Hematopoietic multipotent progenitor cell treated with erythropoietin and hydrocortisone succinate and interleukin-3 and kit ligand, for 17 days (in vitro differentiated cells): ENCODE results near the gene LAMA3.

Experiments
- DNase-seq: peaks from one replicate; pipeline ENCODE4 v3.0.0-alpha.2; 2015; ENCODE audit warnings: low spot score

The LAMA3 gene

DNA sequence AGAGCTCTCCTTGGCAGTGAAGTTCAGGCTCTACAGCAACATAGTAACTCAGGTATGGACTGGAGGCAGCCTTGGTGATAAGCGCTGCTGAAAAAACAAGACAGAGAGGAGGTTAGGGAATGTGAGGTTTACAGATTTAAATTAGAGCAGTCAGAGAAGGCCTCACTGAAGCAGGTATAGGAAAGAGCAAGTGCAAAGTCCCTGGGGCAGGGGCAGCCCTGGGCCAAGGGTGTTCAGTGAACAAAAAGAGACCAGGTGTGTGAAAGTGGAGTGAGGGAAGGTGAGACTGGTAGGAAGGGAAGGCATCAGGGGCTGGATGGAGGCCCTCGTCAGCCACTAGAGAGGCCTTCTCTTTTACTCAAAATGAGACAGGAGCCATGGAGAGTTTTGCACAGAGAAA, 89.6 kb downstream of the LAMA3 start:
- no peak for DNase-seq

DNA sequence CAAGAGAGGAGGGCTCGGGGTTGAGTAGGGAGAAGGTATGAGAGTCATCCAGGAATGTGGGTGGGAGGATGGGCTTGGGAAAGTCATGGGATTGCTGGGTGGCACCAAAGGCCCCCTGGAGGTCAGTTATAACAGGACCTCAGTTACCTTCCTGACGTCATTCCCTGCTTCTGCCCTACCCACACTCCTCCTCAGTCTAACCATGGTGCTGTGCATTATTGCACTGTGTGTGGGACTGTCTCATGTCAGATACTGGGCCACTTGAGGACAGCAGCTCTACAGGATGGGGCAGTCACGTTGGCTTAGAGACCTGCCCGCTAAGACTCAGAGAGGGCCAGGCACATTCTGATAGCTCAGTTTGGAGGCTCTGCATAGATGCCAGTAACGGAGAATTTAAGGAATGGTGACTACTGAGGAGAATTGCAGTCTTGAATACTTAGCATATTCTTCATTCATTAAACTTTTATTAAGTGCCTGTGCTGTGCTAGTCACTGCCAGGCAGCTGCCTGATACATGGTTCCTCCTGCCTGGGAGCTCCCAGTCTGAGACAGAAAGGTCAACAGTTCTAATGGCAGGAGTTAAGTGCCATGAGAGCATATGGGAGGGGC, 90.5 kb downstream of the LAMA3 start:
- no peak for DNase-seq

DNA sequence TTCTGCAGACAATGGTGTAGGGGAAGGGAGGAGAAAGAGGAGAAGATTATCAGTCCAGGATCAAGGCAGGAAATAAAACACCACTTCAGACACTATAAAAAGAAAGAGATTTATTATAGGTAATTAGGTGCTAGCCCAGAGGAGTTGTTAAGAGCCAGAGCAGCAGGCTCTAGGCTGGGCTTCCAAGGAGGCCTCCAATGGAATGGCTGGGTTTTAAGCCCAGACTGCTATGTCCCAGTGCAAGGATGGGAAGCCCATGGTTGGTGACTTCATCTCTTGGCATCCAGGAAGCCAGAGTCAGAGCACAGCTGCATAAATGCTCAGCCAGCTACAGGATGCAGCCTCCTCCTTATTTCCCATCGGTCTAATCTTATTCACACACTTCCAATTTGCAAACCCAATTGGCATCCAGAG, 95.6 kb downstream of the LAMA3 start:
- DNase-seq: no peak

DNA sequence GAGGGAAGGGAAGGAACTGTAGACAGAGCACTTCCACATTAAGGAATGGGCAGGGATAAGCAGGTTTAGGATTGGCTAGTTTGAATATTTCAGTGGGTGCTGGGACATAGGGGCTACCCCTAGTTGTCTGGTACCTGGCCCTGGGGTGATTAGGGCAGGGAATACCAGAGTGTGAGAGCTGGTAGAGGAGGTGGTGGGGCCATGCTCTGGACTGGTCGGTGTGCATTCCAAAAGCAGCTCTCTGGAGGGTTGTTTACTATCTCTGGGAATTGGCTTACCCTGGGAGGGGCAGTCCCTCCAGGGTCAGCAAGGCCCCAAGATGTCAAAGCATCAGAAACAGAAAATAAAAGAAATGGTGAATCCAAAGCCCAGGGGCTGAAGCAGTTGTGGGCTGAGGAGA, 103.8 kb downstream of the LAMA3 start:
- no peak for DNase-seq

DNA sequence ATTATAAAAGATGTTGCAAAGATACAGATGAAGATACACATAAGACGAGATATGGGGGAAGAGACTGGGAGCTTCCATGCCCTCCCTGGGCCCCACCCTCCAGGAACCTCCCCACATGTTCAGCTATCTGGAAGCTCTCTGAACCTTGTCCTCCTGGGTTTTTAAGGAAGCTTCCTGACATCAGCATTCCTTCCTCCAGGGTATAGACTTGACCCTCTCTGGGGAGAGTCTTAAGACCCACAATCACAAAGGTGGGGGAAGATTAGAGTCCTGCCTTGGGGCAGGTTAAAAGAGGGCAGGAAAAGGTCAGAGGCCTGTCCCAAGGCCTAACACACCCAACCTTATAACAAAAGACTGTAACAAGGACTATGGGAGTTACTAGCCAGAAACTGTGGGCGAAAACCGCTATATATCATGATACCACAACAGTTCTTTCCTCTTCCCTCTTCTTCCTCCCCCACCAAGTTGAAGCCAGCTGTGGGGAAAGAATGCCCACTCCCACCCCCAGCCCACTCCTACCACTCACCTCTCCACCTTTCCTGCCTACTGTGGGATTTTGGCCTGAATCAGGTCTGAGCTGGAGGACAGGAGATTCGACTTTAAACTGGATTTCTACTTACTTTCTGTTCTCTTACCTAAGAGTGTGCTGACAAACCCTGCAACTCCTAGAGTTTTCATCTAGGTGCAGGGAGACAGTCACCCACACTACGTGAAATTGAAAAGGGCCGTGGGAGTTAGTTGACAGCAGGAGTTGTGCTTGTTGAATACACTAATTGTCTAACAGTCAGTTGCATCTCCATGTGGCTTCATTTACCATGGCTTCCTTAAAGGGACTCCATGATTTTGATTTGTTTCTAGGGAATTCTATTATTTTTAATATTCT, 105.0 kb downstream of the LAMA3 start:
- DNase-seq: no peak

DNA sequence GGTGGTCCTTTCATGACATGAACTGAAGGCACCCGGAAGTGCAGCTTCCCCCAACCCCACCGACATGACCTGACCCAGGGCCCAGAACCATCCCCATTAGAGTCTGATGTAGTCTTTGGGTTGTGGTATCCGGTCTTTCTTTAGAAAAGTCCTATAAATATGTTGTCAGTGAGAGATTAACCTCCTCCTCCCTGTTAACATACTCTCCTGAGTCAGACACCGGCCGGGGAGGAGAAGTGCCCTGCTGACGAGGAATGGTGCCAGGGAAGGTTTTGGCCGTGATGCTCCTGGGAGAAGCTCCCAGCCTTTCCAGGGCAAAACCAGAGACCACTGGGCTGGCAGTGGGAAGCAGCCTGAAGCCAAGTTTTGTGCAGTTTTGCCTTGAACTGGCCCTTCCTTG, 109.0 kb downstream of the LAMA3 start:
- DNase-seq: no peak

DNA sequence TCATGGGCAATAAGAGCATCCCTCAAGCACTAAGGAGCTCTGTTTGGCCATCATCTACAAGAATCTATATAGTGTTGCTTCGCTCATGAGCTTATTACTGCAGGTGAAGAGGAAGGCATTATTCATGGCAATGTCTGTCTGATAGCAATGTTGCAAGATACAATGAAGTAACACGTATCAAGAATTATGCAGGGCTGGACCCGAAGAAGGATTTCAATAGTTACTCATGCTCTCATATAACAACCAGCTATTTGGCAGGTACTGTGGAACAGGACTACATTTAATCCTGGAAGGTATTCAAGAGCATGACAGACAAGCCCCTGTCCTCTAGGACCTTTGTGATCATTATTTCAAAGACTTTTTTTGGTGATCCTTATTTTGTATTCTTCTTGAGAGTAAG, 109.6 kb downstream of the LAMA3 start:
- no peak for DNase-seq

DNA sequence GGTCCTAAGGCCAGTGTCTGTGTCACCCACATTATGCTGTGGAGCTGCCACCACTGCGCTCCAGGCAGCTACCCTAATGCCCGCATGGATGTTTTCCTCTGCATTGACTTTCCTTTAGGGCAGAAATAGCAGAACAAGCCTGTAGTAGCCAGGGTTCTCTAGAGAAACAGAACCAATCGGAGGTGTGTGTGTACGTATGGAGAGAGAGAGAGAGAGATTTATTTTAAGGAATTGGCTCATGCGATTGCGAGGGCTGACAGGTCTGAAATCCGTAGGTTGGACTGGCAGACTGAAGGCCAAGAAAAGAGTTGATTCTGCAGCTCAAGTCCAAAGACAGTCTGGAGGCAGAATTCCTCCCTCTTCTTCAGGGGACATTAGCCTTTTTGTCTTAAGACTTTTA, 110.3 kb downstream of the LAMA3 start:
- DNase-seq: no peak

DNA sequence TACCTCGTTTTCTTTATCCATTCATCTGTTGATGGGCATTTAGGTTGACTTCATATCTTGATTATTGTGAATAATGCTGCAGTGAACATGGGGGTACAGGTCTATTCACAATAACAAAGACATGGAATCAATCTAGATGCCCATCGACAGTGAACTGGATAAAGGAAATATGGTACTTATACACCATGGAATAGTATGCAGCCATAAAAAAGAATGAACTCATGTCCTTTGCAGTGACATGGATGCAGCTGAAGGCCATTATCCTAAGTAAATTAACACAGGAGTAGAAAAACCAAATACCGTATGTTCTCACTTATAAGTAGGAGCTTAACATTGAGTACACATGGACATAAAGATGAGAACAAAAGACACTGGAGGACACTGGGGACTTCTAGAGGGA, 111.6 kb downstream of the LAMA3 start:
- DNase-seq: no peak

DNA sequence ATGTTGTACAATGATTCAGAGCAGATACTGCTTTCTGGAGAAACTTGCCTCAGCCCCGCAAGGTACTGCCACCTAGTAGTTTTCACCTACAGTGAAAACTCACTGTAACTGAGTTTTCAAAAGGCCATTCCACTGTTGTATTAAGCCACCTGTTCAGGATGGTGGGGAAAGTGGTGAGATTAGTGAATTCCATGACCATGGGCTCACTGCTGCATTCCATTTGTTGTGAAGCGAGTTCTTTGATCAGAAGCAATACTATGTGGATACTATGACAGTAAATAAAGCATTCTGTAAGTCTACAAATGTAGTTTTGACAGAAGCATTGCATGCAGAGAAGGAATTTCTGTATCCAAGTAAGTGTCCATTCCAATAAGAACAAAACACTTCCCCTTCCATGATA, 113.6 kb downstream of the LAMA3 start:
- no peak for DNase-seq

DNA sequence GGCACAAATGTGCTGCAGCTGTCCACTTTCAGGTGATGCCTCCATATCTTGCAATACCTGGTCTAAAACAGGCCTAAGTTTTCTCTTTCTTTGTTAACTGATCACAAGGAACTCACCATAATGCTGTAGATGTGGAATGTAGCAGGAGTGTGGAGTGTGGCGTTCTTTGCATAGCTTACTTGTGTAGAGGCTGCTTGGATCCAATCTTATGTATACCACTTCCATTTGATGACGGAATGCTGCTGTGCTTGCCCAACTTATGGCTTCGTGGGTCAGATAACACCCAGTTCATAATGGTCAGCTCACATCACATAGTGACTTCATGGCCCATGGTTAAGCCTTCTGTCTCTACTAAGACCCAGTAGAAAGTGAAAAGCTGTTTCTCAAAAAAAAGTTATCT, 114.5 kb downstream of the LAMA3 start:
- DNase-seq: no peak

DNA sequence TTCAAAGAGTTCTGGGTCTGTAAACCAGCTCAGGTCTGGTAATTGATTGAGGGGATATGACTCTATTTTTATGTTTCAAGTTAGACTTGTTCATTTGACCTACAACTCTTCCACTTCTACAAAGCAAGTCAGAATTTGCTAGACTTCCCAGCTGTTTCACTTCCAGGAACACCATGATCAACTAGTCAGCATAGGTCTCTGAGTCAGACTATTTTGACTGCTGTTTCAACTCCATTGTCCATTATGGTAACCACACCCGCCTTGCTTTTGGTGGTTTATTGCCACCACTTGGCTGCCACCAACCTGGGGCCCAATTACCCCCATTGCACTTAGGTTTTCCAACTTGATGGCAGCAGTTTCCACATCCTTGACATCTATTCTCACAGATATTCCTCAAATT, 116.6 kb downstream of the LAMA3 start:
- no peak for DNase-seq

DNA sequence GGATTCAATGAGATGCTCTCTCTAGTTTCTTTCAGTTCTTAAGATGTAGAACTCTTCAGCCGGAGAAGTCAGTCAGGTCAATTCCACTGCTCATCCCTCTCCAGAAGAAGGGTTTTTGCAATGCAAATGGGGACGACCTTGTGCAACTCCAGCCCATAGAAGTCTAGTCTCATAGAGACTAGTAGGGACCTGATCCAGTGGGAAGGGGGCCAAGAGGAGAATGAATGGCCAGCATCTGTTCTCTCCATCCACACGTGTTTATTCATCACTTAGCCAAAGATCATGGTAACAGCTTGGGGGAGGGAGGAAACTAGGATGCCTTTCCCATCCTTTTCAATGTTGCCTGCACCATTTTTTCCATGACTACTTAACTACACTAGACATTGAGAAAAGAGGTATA, 120.2 kb downstream of the LAMA3 start:
- DNase-seq: no peak

DNA sequence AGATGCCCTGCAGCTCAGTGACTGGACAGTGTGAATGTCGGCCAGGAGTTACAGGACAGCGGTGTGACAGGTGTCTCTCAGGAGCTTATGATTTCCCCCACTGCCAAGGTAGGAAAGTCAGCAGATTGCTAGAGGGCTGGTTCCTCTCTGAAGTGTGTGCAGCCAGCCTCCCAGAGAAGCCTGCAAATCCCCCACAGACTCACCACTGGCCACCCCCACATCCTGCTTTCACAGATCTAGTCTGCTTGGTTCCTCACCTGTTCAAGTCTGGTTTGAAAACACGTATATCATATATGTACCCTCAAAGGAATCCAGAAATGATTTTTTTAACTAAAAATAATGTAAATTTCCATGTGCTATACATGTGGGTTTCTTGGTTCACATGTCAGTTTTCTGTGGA, 121.1 kb downstream of the LAMA3 start:
- no peak for DNase-seq

DNA sequence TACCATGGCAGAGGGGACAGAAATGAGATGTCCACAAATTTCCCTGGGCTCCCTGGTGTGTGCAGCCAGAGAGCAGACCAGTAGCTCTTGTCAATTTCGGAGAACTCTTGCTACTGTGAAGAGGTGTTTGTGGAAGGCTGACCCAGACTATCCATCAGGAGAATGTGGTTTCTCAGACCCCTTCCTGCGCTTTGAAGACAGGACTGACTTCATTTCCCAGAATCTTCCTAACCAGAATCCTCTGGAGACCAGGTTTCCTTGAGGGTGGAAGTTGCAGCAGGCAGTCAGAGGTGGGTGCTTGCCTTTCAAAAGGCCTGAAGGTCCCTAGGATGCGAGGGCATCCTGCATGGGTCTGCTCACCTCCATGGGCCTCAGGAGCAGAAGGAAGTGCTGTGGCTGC, 121.9 kb downstream of the LAMA3 start:
- no peak for DNase-seq

DNA sequence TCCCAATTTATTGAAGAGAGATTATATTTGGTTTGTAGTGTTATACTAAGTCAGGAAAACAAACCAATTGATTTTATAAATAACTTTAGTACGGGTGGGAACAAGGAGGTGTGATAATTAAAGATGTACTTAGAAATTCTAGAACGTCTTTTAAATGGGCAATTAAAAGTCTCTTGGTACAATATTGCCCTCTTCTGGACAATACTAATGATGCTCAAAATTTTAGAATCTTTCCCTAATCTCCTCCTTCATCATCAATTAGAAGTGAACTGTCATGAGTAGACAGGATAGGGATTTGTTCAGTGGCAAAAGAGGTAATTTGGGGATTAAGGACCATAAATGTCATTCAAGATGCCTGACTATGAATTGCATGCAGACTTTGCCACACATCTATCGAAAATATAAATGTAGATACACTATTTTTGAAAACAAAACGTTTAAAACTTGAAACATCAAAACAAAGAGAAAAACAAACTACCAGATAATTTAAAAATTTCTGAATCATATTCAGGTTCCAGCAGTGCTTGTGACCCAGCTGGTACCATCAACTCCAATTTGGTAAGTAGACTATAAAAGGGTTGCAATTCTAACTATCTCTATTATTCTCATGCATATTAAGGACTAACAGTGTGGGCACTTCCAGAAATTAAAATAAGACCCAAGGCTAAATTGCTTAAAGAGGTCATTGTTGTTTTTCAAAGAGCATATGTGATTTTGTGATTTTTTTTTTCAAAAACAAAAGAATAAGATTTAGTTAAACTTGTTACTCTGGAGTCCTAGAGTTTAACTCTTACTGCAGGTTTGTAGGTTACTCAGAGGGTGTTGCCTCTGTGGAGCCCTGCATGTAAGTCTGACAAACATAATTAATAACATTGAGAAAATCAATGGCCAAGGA, 123.5 kb downstream of the LAMA3 start:
- DNase-seq: peak; percentile 9

DNA sequence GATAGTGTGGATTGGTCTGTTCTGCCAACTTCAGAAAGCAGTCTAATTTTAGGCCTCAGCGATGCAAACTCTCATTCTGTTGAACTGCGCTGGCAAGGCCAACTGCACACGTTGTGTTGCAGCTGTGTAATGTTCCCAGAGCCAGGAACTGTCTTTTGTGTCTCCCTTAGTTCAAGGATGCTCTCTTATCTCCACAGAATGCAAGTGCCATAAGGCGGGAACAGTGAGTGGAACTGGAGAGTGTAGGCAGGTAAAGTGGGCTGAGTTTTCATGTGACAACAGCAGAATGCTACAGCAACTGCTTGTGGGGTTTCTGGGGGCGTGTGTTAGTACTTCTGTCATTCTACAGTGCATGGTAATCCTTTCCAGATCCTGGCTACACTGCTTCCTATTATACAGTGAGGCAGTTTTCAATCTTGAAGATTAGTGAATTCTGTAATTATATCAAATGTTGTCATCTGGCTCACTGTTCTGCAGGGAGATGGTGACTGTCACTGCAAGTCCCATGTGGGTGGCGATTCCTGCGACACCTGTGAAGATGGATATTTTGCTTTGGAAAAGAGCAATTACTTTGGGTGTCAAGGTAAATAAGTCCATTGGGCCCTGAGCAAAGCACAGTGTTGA, 125.8 kb downstream of the LAMA3 start:
- no peak for DNase-seq

DNA sequence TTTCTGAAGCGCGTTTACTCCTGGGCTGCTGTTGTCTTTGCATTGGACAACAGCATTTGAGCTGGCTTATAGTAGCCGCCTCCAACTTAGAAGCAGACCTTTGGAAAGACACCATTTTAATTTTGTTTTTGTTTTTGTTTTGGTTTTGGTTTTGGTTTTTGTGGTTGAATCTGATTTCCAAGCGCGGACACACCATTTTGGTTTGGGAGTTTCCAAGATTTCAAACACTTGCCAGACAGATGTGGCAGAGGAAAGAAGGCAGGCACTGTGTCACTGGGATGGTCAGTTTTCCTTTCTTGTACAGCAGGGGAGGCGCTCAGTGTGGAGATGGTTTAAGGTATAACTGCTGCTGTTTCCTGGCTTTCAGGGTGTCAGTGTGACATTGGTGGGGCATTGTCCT, 126.8 kb downstream of the LAMA3 start:
- DNase-seq: no peak

DNA sequence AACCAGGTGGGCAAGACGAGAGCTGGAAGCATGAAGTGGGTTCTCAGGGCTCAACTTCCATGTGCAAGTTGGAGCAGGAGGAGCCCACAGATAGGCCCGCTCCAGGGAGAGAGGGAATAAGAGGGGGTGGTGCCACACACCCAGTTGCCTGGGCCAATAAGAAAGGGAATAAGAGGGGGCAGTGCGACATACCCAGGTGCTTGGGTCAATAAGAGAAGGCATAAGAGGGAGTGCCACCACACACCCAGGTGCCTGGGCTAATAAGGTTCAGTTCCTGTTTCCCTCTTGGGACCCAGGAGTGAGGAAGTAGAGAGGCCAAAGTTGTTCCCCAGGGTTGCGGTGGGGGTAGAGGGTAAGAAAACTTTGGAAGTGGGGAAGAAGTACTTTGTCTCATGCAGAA, 127.5 kb downstream of the LAMA3 start:
- no peak for DNase-seq

DNA sequence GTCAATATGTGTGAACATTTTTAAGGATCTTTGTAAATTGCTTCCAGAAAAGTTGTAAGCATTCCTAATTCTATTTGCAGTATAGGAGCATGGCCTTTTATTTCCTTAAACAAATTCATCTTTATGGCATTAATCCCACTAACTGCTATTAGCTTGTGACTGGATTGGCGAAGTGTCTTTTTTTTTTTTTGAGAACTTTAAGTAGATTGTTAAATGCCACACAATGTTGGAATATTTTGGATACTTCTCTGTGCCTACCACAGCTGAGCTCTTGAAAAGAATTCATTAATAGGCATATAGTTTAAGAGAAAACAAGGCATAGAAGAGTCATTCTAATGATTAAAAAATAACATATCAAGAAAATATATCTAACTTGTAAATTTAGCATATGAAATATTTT, 129.7 kb downstream of the LAMA3 start:
- no peak for DNase-seq

DNA sequence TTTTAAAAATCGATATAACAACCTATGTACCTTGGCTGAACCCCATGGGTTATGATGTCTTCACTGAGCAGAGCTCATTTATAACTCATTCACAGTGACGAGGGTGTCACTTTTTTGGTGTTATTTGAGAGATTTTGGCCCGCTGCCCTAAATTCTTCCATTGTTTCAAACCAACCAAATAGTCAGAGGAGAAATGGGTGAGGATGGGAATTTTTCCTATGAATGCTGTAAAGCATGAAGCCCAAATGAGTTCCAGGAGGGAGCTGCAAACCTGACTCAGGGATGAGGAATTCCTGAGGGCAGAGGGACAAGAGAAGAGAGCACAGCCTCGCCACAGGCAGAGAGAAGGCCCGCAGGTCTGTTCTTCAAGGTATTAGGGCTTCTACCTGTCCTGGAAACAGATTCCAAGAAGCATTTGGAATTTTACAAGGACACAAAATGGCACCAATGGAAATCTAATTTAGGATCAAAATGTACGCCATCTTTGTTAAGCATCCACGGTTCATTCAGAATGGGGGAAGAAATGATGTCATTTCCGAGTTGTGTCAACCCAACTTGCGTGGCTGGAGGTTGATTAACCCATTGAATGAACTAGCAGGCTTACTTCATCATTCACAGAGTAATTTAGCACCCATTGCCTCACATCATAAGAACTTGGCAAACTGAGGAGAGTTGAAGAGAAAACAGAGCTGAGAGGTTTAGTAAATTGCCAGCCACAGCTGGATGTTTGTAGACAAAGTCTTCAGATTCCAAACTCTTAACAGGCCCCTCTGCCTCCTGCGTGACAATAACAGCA, 133.5 kb downstream of the LAMA3 start:
- DNase-seq: no peak

DNA sequence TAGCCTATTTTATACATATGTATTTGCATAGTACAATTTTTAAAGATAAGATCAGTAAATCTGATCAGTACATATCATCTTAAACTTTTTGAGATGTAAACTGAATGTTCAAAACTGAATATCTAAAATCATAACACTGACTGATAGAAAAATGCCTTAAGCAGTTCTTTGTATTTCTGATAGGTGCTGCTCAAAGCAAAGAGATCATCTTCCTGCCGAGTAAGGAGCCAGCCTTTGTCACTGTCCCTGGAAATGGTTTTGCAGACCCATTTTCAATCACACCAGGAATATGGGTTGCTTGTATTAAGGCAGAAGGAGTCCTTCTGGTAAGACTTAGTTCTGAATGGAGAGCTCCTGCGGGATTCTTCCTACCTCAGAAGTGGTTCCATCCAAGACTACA, 135.0 kb downstream of the LAMA3 start:
- no peak for DNase-seq
